RWPE1 (cell line): ENCODE measurements around the gene MRPL30.

ENCODE experiments used
- CTCF ChIA-PET: fragments of 350-600 bp; sonication (Branson Sonifier 250); formaldehyde crosslinking; extraction: SDS; loops from one replicate; lab custom pipeline; 2021; lab: Yijun Ruan, JAX
- POLR2A ChIA-PET: fragments of 400-600 bp; formaldehyde crosslinking; extraction: SDS; loops from one replicate; lab custom pipeline; 2020; ENCODE audit warnings: antibody characterized with exemption; ENCODE audit not compliant: low non-redundant PET; lab: Yijun Ruan, JAX
- DNase-seq: peaks from one replicate; pipeline ENCODE4 v3.0.0; 2012; ENCODE audit warnings: low spot score
- H3K27ac ChIP-seq: fragments of 450-650 bp; 2 replicates; pipeline ENCODE4 v1.5.1; 2017
- TF ChIP-seq, protein P1 (sequence below): fragments of 450-650 bp; conservative IDR thresholded peaks from 2 replicates; pipeline ENCODE4 v1.5.1; 2017; ENCODE audit warnings: low read depth, mild to moderate bottlenecking

The MRPL30 gene

DNA sequence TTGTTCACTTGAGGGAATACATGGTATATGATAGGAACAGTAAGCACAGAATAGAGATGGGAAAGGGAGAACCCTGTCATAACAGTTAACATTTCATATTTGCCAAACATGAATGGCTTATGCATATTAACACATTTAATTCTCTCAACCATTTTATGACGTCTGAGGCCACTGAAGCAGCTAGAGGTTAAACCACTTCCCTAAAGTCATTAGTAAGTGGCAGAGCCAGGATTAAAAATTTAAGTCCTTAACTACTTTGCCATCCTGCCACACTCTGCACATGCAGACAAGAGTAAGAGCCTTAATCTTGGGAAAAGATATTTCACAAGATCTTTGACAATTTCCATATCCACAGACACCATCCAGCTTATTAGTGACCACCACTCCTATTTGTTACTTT, 24.1 kb upstream of the MRPL30 start:
- ChIA-PET POLR2A (no interaction called here), CTCF (interaction anchor here (2.6 kb wide), 1 partner anchor 12 kb away, joined by 11 read pairs; no protein-coding TSS in a partner anchor)
- H3K27ac ChIP-seq: no peak overlapping the region
- DNase-seq: no peak
- TF ChIP-seq, protein P1, sequence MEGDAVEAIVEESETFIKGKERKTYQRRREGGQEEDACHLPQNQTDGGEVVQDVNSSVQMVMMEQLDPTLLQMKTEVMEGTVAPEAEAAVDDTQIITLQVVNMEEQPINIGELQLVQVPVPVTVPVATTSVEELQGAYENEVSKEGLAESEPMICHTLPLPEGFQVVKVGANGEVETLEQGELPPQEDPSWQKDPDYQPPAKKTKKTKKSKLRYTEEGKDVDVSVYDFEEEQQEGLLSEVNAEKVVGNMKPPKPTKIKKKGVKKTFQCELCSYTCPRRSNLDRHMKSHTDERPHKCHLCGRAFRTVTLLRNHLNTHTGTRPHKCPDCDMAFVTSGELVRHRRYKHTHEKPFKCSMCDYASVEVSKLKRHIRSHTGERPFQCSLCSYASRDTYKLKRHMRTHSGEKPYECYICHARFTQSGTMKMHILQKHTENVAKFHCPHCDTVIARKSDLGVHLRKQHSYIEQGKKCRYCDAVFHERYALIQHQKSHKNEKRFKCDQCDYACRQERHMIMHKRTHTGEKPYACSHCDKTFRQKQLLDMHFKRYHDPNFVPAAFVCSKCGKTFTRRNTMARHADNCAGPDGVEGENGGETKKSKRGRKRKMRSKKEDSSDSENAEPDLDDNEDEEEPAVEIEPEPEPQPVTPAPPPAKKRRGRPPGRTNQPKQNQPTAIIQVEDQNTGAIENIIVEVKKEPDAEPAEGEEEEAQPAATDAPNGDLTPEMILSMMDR: no peak

DNA sequence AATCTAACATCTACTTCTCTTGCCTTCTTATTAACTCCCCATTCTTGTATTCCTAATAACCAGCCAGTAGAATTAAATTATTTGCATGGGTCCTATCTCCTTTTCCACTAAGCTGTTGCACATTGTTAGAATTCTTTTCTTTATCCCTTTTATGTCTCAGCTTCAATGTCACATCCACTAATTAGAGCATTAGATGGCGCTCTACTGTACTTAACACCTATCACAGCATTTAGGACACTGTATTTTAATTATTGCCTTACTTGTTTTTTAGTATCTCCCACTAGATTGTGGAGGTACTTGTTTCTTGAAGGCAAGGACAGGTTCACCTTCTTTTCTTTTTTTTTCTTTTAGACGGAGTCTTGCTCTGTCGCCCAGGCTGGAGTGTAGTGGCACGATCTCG, 22.4 kb upstream of the MRPL30 start:
- CTCF ChIA-PET: interaction anchor here (0.5 to 0.6 kb wide), 2 partner anchors 27 to 177 kb away, joined by 3 read pairs; no protein-coding TSS in a partner anchor
- no peak for DNase-seq
- POLR2A ChIA-PET: no interaction called here
- TF ChIP-seq, protein P1: no peak
- H3K27ac ChIP-seq: no peak overlapping the region

DNA sequence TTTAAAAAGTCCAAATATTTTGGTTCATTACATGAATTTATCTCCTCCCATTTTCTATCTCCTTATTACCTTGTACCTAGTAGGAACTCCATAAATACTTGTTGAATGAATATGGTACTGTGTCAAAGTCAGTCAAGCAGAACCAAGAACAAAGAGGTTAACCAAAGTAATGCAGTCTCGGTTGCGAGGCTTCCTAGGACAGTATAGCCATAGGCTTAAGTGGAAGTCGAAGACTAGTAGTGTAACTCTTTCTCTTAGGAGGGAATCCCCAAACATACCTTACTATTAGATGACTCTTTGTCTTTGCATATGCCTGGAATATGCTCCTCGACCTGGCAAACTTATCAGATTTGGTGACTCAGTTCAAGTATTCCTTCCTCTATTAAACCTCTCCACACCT, 21.4 kb upstream of the MRPL30 start:
- POLR2A ChIA-PET: no interaction called here
- no peak for DNase-seq
- no peak overlapping the region for H3K27ac ChIP-seq
- TF ChIP-seq, protein P1: no peak
- CTCF ChIA-PET: interaction anchor here (0.7 kb wide), 1 partner anchor 206 kb away, joined by 3 read pairs; no protein-coding TSS in a partner anchor

DNA sequence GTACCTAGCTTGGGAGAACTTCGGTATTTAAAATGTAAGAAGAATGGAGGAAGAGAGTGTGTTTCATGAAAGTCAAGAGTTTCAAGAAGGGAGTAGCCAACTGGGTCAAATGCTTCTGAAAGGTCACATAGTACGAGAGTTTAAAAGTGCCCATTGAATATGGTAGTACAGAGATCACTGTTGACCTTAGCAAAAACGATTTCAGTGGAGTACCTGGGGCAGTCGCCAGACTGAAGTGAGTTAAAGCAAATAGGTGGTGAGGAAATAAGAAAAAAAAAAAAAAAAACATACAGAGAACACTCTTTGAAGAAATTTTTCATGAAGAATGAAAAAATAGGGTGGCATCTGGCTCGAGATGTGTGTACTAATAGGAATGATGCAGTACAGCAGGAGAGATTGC, 14.8 kb upstream of the MRPL30 start:
- CTCF ChIA-PET: no interaction called here
- TF ChIP-seq, protein P1: no peak
- no peak overlapping the region for H3K27ac ChIP-seq
- no peak for DNase-seq
- POLR2A ChIA-PET: interaction anchor here (0.7 kb wide), 1 partner anchor 200 kb away, joined by 6 read pairs; no protein-coding TSS in a partner anchor

DNA sequence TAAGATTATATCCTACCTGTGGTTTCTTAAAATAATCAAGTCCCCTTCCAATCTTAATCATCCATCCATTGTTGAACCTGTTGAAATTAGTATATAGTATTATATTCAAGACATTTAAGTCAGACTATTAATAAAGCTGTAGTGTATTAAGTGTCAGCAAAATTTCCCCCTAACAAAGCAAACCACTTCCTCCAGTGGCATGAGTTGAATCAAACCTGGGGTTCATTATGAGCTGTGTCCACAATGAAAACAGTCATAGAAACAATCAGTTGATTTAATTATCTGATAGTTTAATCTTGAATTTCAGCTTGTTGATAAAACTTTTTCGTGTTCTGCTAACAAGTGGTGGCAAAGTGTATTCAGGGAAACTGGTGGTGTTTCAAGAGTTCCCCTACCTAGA, 11.4 kb upstream of the MRPL30 start:
- H3K27ac ChIP-seq: no peak overlapping the region
- no peak for DNase-seq
- POLR2A ChIA-PET: no interaction called here
- CTCF ChIA-PET: interaction anchor here (0.6 to 2.6 kb wide), 2 partner anchors 14 to 149 kb away, joined by 3 to 11 read pairs; partner anchors contain the start of genes LIPT1 and TSGA10
- TF ChIP-seq, protein P1: no peak

DNA sequence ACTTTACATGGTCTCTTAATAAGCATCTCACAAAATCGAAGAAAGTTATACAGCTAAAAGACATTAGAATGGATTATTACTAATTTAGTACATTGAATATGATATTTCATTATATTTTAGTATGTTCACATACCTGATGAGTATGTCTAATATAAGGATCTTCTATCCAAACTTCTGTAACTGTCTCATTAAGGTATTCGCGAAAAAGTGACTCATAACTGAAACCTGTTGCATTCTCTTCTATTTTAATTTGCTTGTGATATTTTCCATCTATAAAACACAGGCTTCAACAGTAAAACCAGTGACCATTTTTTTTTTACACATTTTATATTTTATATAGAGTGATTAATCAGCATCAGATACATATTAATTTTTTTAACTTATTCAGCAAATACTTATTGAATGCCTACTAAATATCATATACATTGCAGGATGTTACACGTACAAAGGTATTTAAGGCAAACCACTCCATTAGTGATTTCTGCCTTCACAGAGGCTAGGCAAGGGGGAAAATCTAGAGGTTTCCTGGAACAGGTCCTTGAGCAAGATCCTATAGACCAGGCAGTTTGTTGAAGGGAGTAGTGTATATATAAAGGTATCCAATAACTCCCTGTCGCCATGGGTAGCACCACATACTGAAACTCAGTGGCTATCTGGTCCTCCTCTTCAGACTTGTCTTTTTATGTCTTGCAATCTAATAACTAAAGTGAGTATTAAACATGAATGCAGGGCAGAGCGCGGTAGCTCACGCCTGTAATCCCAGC, 9.4 kb upstream of the MRPL30 start:
- H3K27ac ChIP-seq: no peak overlapping the region
- CTCF ChIA-PET: no interaction called here
- TF ChIP-seq, protein P1: no peak
- POLR2A ChIA-PET: no interaction called here
- DNase-seq: no peak
